Mucosa of rectum (tissue), 2 donors: Measurements from ENCODE around the gene SSUH2.

Source experiments
- H3K27ac ChIP-seq, 2 donors: one replicate each; pipeline ENCODE4 v1.7.0; 2013; ENCODE audit warnings: inconsistent platforms in 2 of 2, low read depth in 2 of 2, low read length in 2 of 2
- H3K27me3 ChIP-seq, 2 donors: one replicate each; pipeline ENCODE4 v1.7.0; 2013; ENCODE audit warnings: low read length in 2 of 2; ENCODE audit not compliant: control insufficient read depth in 2 of 2, insufficient read depth in 2 of 2
- H3K36me3 ChIP-seq, 2 donors: one replicate each; pipeline ENCODE4 v1.7.0; 2013; ENCODE audit warnings: low read length in 2 of 2; ENCODE audit not compliant: control insufficient read depth in 2 of 2, insufficient read depth in 2 of 2
- H3K4me1 ChIP-seq, 2 donors: one replicate each; pipeline ENCODE4 v1.7.0; 2013; ENCODE audit warnings: low read length in 2 of 2, mild to moderate bottlenecking in 1 of 2; ENCODE audit not compliant: control insufficient read depth in 2 of 2, insufficient read depth in 2 of 2
- H3K4me3 ChIP-seq, 2 donors: one replicate each; pipeline ENCODE4 v1.7.0; 2013; ENCODE audit warnings: low read length in 2 of 2
- H3K9ac ChIP-seq, 2 donors: one replicate each; pipeline ENCODE4 v1.7.0; 2013; ENCODE audit warnings: low read length in 2 of 2, low read depth in 1 of 2, mild to moderate bottlenecking in 1 of 2
- H3K9me3 ChIP-seq, 2 donors: one replicate each; pipeline ENCODE4 v1.7.0; 2013; ENCODE audit warnings: low read length in 2 of 2; ENCODE audit not compliant: control insufficient read depth in 2 of 2
- donor health status: healthy.
- donor health status: Normal muscosa, but diverticular disease.

Gene SSUH2

GRCh38 chr3:8573342-8573926 lies 71.2 kb downstream of the SSUH2 start:
- Histone ChIP-seq H3K4me1 (no peaks in the 10 kb centered on the region), H3K27ac (no peak overlapping the region), H3K9me3 (no peaks in the 10 kb centered on the region), H3K9ac (no peak overlapping the region), H3K4me3 (no peak overlapping the region), H3K36me3 (no peaks in the 10 kb centered on the region), H3K27me3 (no peaks in the 10 kb centered on the region)

- no peak overlapping the region for H3K27ac ChIP-seq
- no peaks in the 10 kb centered on the region for H3K4me1 ChIP-seq
- no peaks in the 10 kb centered on the region for H3K36me3 ChIP-seq
- H3K4me3 ChIP-seq: no peak overlapping the region
- H3K27me3 ChIP-seq: no peaks in the 10 kb centered on the region
- H3K9me3 ChIP-seq: no peaks in the 10 kb centered on the region
- H3K9ac ChIP-seq: no peak overlapping the region
These were observed 73.3 kb downstream of the SSUH2 start for GRCh38 chr3:8571256-8571655.
